ENCODE data around the gene PDCL2.

PDCL2 gene

DNA sequence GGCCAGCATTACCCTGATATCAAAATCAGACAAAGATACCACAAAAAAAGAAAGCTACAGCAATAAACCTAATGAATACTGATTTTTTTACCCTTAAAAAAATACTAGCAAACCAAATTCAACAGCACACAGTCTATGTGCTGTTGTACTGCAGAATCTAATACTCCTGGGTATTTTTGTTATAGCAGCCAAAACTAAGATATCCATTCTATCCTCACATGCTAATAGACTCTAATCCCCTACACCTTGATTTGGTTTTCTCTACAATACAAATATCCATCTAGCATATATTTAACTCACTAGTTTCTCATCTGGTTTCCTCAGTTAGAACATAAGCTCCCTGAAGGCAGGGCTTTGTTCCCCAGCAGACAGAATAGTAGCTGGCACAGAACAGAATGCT is 57.7 kb downstream of the PDCL2 start:
- no peak overlapping the region for H3K4me3 Mint-ChIP-seq
- peaks cover 16% of the 10 kb centered on the region for H3K9me3 Mint-ChIP-seq
- H3K4me1 Mint-ChIP-seq (ENCODE audit: low read depth) = peaks cover 21% of the 10 kb centered on the region
- H3K27me3 Mint-ChIP-seq = no peaks in the 10 kb centered on the region
- no peak overlapping the region for H3K27ac Mint-ChIP-seq
- peaks cover 44% of the 10 kb centered on the region for H3K36me3 Mint-ChIP-seq (ENCODE audit: low read depth)

DNA sequence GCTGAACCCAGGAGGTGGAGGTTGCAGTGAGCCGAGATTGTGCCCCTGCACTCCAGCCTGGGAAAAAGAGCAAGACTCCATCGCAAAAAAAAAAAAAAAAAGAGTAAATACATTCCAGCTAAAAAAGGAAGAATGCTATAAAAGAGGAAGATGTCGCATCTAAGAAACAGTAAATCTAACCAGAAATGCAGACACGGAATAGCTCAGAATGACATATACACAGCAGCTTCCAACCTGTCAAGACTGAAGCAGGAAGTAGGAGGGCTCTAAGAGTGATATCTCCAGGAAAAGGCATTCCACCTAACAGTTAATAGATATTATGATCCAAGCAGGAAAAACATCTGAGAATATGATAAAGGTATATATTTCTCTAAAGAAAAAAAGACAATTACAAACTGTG is 61.4 kb downstream of the PDCL2 start:
- Mint-ChIP-seq H3K9me3 (peaks cover 16% of the 10 kb centered on the region), H3K36me3 (ENCODE audit: low read depth) (peaks cover 47% of the 10 kb centered on the region), H3K27me3 (no peaks in the 10 kb centered on the region), H3K27ac (no peak overlapping the region), H3K4me3 (no peak overlapping the region), H3K4me1 (ENCODE audit: low read depth) (peaks cover 12% of the 10 kb centered on the region)

DNA sequence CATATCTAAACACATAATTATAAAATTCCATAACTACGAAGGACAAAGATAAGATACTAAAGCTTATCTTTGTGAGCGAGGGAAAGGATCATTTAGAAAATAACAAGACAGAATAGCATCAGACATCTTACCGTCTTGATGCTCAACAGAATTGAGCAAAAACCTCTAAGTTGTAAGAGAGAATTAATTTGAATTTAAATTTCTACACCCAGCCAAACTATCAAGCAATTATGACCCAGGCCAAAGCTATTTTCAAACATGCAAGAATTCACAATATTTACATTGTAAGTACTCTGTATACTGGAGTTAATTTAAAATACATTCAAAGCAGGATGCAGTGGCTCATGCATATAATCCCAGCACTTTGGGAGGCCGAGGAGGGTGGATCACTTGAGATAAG is 61.9 kb downstream of the PDCL2 start:
- no peaks in the 10 kb centered on the region for H3K27me3 Mint-ChIP-seq
- peaks cover 16% of the 10 kb centered on the region for H3K9me3 Mint-ChIP-seq
- H3K4me1 Mint-ChIP-seq (ENCODE audit: low read depth) = peaks cover 12% of the 10 kb centered on the region
- H3K36me3 Mint-ChIP-seq (ENCODE audit: low read depth) = peaks cover 47% of the 10 kb centered on the region
- no peak overlapping the region for H3K4me3 Mint-ChIP-seq
- no peak overlapping the region for H3K27ac Mint-ChIP-seq

DNA sequence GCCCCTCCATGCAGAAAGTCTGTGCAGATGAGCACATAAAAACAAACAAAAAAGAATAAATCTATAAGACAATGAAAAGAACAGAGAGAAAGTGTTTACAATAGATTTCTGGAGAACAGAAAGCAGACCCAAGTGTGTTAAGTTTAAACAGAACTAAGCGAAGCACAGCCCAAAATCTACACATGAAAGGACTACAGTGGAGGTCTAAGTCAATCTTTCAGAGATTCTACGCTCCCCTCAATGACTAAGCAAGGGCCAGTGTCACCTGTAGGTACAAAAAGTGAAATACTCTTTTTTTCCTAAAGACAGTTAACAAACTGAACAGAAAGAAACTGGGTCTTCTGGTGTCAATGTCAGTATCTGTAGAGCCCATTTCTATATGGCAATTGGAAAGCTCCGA is 63.6 kb downstream of the PDCL2 start:
- Mint-ChIP-seq H3K9me3 (peaks cover 16% of the 10 kb centered on the region), H3K36me3 (ENCODE audit: low read depth) (peaks cover 47% of the 10 kb centered on the region), H3K4me3 (no peak overlapping the region), H3K4me1 (ENCODE audit: low read depth) (peaks cover 18% of the 10 kb centered on the region), H3K27ac (no peak overlapping the region), H3K27me3 (no peaks in the 10 kb centered on the region)

DNA sequence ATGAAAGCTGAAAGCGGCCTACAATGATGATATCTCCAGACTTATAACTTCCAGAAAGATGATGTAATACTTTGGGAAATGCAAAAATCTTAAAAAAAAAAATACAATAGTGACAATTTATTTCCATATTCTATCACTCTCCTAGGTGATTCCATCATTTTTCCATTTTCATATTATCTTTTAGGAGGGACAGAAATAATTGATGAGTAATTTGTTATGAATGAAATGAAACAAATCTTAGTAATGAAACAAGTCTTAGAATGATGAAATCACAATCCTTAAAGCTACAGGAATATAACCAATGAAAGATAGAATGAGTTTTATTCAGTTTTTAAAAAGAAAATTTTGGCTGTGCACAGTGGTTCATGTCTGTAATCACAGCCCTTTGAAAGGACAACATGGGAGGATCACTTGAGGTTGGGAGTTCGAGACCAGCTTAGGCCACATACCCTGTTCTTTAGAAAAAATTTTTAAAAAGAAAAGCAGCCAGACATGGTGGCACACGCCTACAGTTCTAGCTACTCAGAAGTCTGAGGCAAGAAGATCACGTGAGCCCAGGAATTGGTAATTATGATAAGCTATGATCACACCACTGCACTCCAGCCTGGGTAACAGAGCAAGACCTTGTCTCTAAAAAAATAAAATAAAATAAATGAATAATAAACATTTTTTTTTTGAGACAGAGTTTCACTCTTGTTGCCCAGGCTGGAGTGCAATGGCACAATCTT is 67.0 kb downstream of the PDCL2 start:
- H3K4me3 Mint-ChIP-seq = no peak overlapping the region
- H3K36me3 Mint-ChIP-seq (ENCODE audit: low read depth) = peaks cover 30% of the 10 kb centered on the region
- H3K4me1 Mint-ChIP-seq (ENCODE audit: low read depth) = peaks cover 14% of the 10 kb centered on the region
- H3K27ac Mint-ChIP-seq = no peak overlapping the region
- no peaks in the 10 kb centered on the region for H3K27me3 Mint-ChIP-seq
- H3K9me3 Mint-ChIP-seq = peaks cover 3% of the 10 kb centered on the region

DNA sequence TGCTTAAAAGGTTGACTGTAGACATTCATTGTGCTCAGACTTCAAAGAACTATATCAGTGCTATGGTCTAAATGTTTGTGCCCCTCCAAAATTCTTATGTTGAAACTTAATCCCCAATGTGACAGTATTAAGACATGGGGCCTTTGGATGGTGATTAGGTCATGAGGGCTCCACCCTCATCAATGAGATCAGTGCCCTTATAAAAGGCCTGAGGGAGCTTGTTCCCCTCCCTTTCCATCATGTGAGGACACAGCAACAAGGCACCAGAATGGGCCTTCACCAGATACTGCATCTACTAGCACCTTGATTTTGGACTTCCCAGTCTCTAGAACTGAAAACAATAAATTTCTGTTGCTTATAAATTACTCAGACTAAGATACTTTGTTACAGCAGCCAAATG is 73.6 kb downstream of the PDCL2 start:
- no peaks in the 10 kb centered on the region for H3K27me3 Mint-ChIP-seq
- H3K9me3 Mint-ChIP-seq = no peaks in the 10 kb centered on the region
- H3K4me3 Mint-ChIP-seq = no peak overlapping the region
- H3K36me3 Mint-ChIP-seq (ENCODE audit: low read depth) = peaks cover 11% of the 10 kb centered on the region
- no peaks in the 10 kb centered on the region for H3K4me1 Mint-ChIP-seq (ENCODE audit: low read depth)
- no peak overlapping the region for H3K27ac Mint-ChIP-seq

DNA sequence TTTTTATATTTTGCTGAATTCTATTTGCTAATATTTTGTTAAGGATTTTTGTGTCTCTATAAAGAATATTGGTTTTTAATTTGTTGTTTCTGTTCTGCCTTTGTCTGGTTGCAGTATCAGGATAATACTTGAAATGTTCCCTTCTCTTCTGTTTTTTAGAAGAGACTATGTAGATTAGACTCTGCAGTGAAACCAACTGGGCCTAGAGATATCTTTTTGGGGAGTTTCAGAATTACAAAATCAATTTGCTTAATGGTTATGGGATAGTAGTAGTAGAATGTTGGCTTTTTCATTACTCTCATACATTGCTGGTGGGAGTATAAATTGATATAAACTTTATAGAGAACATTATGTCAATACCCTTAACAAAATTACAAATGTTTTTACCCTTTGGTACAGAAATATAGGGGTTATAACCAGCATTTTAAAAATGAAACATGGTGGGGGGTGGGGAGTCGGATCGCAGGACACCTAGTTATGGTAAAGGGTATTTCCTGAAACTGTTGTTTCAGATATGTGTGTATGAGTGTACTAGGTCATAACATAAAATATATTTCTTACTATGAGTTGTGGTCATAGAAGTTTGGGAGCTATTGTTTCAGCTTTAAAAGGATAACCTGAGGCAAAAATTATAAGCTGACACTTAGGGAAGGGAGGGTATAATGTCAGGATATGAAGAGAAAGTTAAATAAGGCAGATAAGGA is 74.4 kb downstream of the PDCL2 start:
- Mint-ChIP-seq H3K27ac (no peak overlapping the region), H3K27me3 (no peaks in the 10 kb centered on the region), H3K9me3 (no peaks in the 10 kb centered on the region), H3K4me3 (no peak overlapping the region), H3K36me3 (ENCODE audit: low read depth) (peaks cover 7% of the 10 kb centered on the region), H3K4me1 (ENCODE audit: low read depth) (no peaks in the 10 kb centered on the region)

DNA sequence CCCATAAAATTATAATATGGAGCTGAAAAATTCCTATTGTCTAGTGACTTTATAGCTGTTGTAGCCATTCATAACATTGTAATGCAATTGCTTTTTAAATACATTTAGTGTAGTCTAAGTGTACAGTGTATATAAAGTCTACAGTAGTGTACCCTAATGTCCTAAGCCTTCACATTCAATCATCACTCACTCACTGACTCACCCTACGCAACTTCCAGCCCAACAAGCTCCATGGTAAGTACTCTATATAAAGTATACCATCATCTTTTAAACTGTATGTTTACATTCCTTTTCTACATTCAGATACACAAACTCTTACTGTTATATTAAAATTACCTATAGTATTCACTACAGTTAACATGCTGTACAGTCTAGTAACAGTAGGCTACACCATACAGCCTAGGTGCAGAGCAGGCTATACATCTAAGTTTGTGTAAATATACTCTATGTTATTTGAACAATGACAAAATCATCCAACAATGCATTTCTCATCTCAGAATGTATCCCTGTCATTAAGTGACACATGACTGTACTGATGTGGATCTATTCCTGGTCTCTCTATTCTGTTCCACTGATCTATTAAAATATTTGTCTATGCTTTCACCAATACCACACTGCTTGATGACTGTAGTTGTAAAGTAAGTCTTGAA is 79.0 kb downstream of the PDCL2 start:
- Mint-ChIP-seq H3K4me3 (no peak overlapping the region), H3K36me3 (ENCODE audit: low read depth) (peaks cover 10% of the 10 kb centered on the region), H3K9me3 (no peaks in the 10 kb centered on the region), H3K27me3 (no peaks in the 10 kb centered on the region), H3K27ac (no peak overlapping the region), H3K4me1 (ENCODE audit: low read depth) (peaks cover 24% of the 10 kb centered on the region)

DNA sequence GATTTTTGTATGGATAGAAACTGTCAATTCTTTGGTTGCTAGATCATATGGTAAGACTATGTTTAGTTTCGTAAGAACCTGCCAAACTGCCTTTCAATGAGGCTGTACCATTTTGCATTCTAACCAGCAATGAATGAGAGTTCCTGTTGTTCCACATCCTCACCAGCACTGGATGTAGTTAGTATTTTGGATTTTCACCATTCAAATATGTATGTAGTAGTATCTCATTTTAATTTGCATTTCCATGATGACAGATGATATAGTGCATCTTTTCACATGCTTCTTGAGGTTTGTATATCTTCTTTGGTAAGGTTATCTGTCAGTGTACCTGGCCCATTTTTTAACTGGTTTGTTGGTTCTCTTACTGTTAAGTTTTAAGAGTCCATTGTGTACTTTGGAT is 80.0 kb downstream of the PDCL2 start:
- H3K27ac Mint-ChIP-seq = no peak overlapping the region
- peaks cover 24% of the 10 kb centered on the region for H3K4me1 Mint-ChIP-seq (ENCODE audit: low read depth)
- H3K27me3 Mint-ChIP-seq = no peaks in the 10 kb centered on the region
- H3K9me3 Mint-ChIP-seq = no peaks in the 10 kb centered on the region
- H3K4me3 Mint-ChIP-seq = no peak overlapping the region
- H3K36me3 Mint-ChIP-seq (ENCODE audit: low read depth) = peaks cover 16% of the 10 kb centered on the region

DNA sequence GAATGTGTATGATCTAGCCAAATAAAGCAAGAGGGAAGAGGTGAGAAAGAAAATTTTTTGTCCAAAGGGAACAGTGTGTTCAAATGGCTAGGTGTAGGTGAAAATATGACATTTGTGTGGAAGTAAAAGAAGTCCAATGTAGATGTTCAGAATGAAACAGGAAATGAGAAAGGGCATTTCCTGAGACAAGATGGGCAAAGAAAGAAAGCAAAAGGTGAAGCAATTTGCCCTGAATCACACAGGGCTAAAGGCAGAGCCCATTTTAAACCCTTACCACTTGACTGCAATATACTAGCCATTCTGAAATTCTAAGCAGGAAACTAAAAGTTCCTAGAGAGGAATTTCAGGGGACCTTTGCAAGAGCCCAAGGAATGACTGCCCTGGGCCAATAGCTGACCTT is 81.4 kb downstream of the PDCL2 start:
- peaks cover 24% of the 10 kb centered on the region for H3K4me1 Mint-ChIP-seq (ENCODE audit: low read depth)
- H3K27me3 Mint-ChIP-seq = no peaks in the 10 kb centered on the region
- H3K36me3 Mint-ChIP-seq (ENCODE audit: low read depth) = peaks cover 21% of the 10 kb centered on the region
- H3K9me3 Mint-ChIP-seq = no peaks in the 10 kb centered on the region
- no peak overlapping the region for H3K4me3 Mint-ChIP-seq
- H3K27ac Mint-ChIP-seq = no peak overlapping the region

DNA sequence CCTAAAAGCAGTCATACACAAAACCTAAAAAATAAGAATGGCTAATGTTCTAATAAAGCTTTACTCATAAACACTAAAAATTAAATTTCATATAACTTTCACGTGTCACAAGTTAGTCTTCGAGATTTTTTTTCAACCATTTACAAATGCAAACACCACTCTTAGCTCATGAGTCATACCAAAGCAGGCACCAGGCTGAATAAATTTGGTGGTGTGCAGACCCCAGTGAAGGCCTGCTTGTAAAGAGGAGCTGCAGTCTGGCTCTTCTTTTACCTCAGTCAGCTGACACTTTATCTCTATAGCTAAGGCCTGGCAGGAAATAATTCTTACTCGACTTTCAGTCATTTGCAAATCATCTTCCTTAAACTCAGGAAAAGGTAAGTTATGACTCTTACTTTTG is 82.8 kb downstream of the PDCL2 start:
- peaks cover 24% of the 10 kb centered on the region for H3K4me1 Mint-ChIP-seq (ENCODE audit: low read depth)
- peaks cover 21% of the 10 kb centered on the region for H3K36me3 Mint-ChIP-seq (ENCODE audit: low read depth)
- no peaks in the 10 kb centered on the region for H3K27me3 Mint-ChIP-seq
- H3K27ac Mint-ChIP-seq = no peak overlapping the region
- no peak overlapping the region for H3K4me3 Mint-ChIP-seq
- no peaks in the 10 kb centered on the region for H3K9me3 Mint-ChIP-seq

DNA sequence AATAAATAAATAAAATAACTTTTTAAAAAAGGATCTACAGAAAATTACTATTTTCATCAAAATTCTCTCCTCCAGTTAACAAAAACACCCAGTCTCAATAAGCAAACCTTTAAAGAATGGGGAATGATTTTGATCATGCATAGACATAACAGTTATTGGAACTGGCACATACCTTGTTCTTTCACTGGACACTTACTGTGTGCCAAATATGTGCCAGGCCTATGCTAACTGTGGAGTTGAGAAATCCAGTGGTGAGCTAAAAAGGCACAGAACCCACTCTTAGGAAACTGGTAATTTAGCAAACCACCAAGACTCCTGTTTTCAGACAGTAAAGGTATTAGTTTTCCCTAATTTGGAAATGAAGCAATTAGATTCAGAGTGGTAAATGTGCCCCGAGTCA is 84.4 kb downstream of the PDCL2 start:
- Mint-ChIP-seq H3K4me1 (ENCODE audit: low read depth) (peaks cover 31% of the 10 kb centered on the region), H3K9me3 (no peaks in the 10 kb centered on the region), H3K36me3 (ENCODE audit: low read depth) (peaks cover 31% of the 10 kb centered on the region), H3K27me3 (no peaks in the 10 kb centered on the region), H3K4me3 (no peak overlapping the region), H3K27ac (no peak overlapping the region)

All from stimulated activated naive CD8-positive, alpha-beta T cell treated with anti-CD3 and anti-CD28 coated beads, Interleukin-15, Interleukin-2, amounts not matched to agents 100 ng/mL and 50 ng/mL, for 24 hours (primary cell).